NCI-H2171 treated with DMSO at 0.1 percent for 48 hours (cell line): ENCODE results near the gene TMPRSS4.

Experiments used
- DNase-seq: peaks from one replicate; lab custom pipeline; 2025; lab: John Stamatoyannopoulos, UW

TMPRSS4 gene

GRCh38 chr11:118135051-118135795, 58.3 kb downstream of the TMPRSS4 start:
- no peak for DNase-seq

GRCh38 chr11:118135796-118136165, 58.9 kb downstream of the TMPRSS4 start:
- DNase-seq = no peak

GRCh38 chr11:118136341-118136740, 59.5 kb downstream of the TMPRSS4 start:
- DNase-seq = no peak

- no peak for DNase-seq
These were observed 59.9 kb downstream of the TMPRSS4 start for GRCh38 chr11:118136801-118137200.

- no peak for DNase-seq
These were observed 62.1 kb downstream of the TMPRSS4 start for GRCh38 chr11:118138839-118139420.

GRCh38 chr11:118139578-118139977, 62.7 kb downstream of the TMPRSS4 start:
- no peak for DNase-seq

- DNase-seq = no peak
These were observed 65.2 kb downstream of the TMPRSS4 start for GRCh38 chr11:118142081-118142480.

GRCh38 chr11:118142809-118143208, 65.9 kb downstream of the TMPRSS4 start:
- DNase-seq = peak; percentile 70

- no peak for DNase-seq
These were observed 66.8 kb downstream of the TMPRSS4 start for GRCh38 chr11:118143661-118144185.

GRCh38 chr11:118144301-118145268, 67.7 kb downstream of the TMPRSS4 start:
- DNase-seq = no peak

- DNase-seq = peak; percentile 88
These were observed 68.7 kb downstream of the TMPRSS4 start for GRCh38 chr11:118145285-118146227.

GRCh38 chr11:118146554-118146953, 69.7 kb downstream of the TMPRSS4 start:
- no peak for DNase-seq

- no peak for DNase-seq
These were observed 70.6 kb downstream of the TMPRSS4 start for GRCh38 chr11:118147502-118147901.

- no peak for DNase-seq
These were observed 71.4 kb downstream of the TMPRSS4 start for GRCh38 chr11:118148240-118148639.

GRCh38 chr11:118148856-118149255, 72.0 kb downstream of the TMPRSS4 start:
- no peak for DNase-seq

- no peak for DNase-seq
These were observed 72.6 kb downstream of the TMPRSS4 start for GRCh38 chr11:118149493-118149892.

GRCh38 chr11:118151431-118151830, 74.6 kb downstream of the TMPRSS4 start:
- no peak for DNase-seq

GRCh38 chr11:118152020-118152551, 75.2 kb downstream of the TMPRSS4 start:
- DNase-seq = peak; percentile 32

GRCh38 chr11:118152552-118153471, 75.9 kb downstream of the TMPRSS4 start, which contains the start of gene SCN4B:
SCN4B (minus strand) TSS chr11:118152823; CDS start chr11:118152673, 150 bp downstream.
- peak; percentile 68 for DNase-seq

- no peak for DNase-seq
These were observed 76.6 kb downstream of the TMPRSS4 start for GRCh38 chr11:118153516-118153915.
